ENCODE measurements around the gene TACC3.

Gene TACC3

GRCh38 chr4:1723131-1723801, 1.9 kb downstream of the TACC3 start:
- DNase-seq (ENCODE audit: low read depth): peak; percentile 52

- DNase-seq (ENCODE audit: low read depth): no peak
Measured at GRCh38 chr4:1725521-1725920, 4.2 kb downstream of the TACC3 start.

- DNase-seq (ENCODE audit: low read depth): peak; percentile 77
Measured at GRCh38 chr4:1726146-1726934, 5.0 kb downstream of the TACC3 start.

- DNase-seq (ENCODE audit: low read depth): no peak
Measured at GRCh38 chr4:1727117-1728031, 6.1 kb downstream of the TACC3 start.

GRCh38 chr4:1728061-1728980, 7.0 kb downstream of the TACC3 start:
- no peak for DNase-seq (ENCODE audit: low read depth)

GRCh38 chr4:1730532-1731135, 9.3 kb downstream of the TACC3 start:
- no peak for DNase-seq (ENCODE audit: low read depth)

- DNase-seq (ENCODE audit: low read depth): no peak
Measured at GRCh38 chr4:1731180-1731579, 9.9 kb downstream of the TACC3 start.

- DNase-seq (ENCODE audit: low read depth): no peak
Measured at GRCh38 chr4:1732911-1733310, 11.6 kb downstream of the TACC3 start.

GRCh38 chr4:1735215-1735614, 13.9 kb downstream of the TACC3 start:
- DNase-seq (ENCODE audit: low read depth): no peak

GRCh38 chr4:1736812-1737211, 15.5 kb downstream of the TACC3 start:
- no peak for DNase-seq (ENCODE audit: low read depth)

GRCh38 chr4:1737666-1738065, 16.3 kb downstream of the TACC3 start:
- no peak for DNase-seq (ENCODE audit: low read depth)

- no peak for DNase-seq (ENCODE audit: low read depth)
Measured at GRCh38 chr4:1738410-1738809, 17.1 kb downstream of the TACC3 start.

GRCh38 chr4:1739358-1739757, 18.0 kb downstream of the TACC3 start:
- no peak for DNase-seq (ENCODE audit: low read depth)

- no peak for DNase-seq (ENCODE audit: low read depth)
Measured at GRCh38 chr4:1740021-1740545, 18.8 kb downstream of the TACC3 start.

- DNase-seq (ENCODE audit: low read depth): no peak
Measured at GRCh38 chr4:1741208-1741607, 19.9 kb downstream of the TACC3 start.

- no peak for DNase-seq (ENCODE audit: low read depth)
Measured at GRCh38 chr4:1743551-1743950, 22.2 kb downstream of the TACC3 start.

- DNase-seq (ENCODE audit: low read depth): no peak
Measured at GRCh38 chr4:1743975-1744374, 22.7 kb downstream of the TACC3 start.

- DNase-seq (ENCODE audit: low read depth): no peak
Measured at GRCh38 chr4:1744552-1744951, 23.2 kb downstream of the TACC3 start.

GRCh38 chr4:1745165-1745564, 23.8 kb downstream of the TACC3 start:
- no peak for DNase-seq (ENCODE audit: low read depth)

GRCh38 chr4:1745697-1746096, 24.4 kb downstream of the TACC3 start:
- no peak for DNase-seq (ENCODE audit: low read depth)

GRCh38 chr4:1746265-1746691, 25.0 kb downstream of the TACC3 start:
- DNase-seq (ENCODE audit: low read depth): peak; percentile 85
